Right lobe of liver (tissue), 4 donors: ENCODE data around the gene NCK2.

Experiments used
- CTCF ChIP-seq, 4 donors: fragments of 200-600 bp in 3 of 4; fragments of 450-650 bp in 1 of 4; IDR thresholded peaks; one replicate each; pipeline versions ENCODE4 v1.5.1 to v1.8.0; 2016 to 2022; ENCODE audit warnings: antibody characterized with exemption in 4 of 4, mild to moderate bottlenecking in 2 of 4
- POLR2A ChIP-seq: fragments of 450-650 bp; IDR thresholded peaks from one replicate; pipeline ENCODE4 v1.6.1; 2017; ENCODE audit warnings: antibody characterized with exemption, mild to moderate bottlenecking
- donor health status: DM: no; HTN: no; CAD: no.
- donor health status: DM: no; HTN: no; CAD: no.
- donor health status: DM: no; HTN: yes; CAD: no.

GRCh38 chr2:105848367-105848766, 103.7 kb downstream of the NCK2 start:
- no peak for TF ChIP-seq POLR2A
- no peak for TF ChIP-seq CTCF (IDR thresholded peaks at IDR 0.05)
